CD8-positive, alpha-beta memory T cell (primary cell): ENCODE measurements around the gene CYSRT1. TPM values are rescaled to one million over a fixed set of nuclear protein-coding genes. Genes with fewer than 3 reads are reported as not detected.

Source experiments
- CTCF ChIA-PET: fragments of 350-600 bp; sonication (Branson Sonifier 250); formaldehyde crosslinking; loops from one replicate; lab custom pipeline; 2021; ENCODE audit warnings: antibody characterized with exemption; lab: Charles Lee
- POLR2A ChIA-PET: fragments of 350-600 bp; sonication (Branson Sonifier 250); formaldehyde crosslinking; loops from one replicate; lab custom pipeline; 2021; ENCODE audit warnings: antibody characterized with exemption; lab: Charles Lee
- DNase-seq, 5 donors: peaks; one replicate each; pipeline versions ENCODE4 v3.0.0 to v3.0.0-alpha.2; 2020 to 2022; ENCODE audit warnings: mixed read lengths in 1 of 5
- H3K27ac ChIP-seq: one replicate; pipeline ENCODE4 v1.7.0; 2013; ENCODE audit warnings: low read depth, mild to moderate bottlenecking, low read length, moderate library complexity
- H3K27me3 ChIP-seq: 2 replicates; pipeline ENCODE4 v1.7.0; 2013; ENCODE audit warnings: low read length, mild to moderate bottlenecking; ENCODE audit not compliant: insufficient read depth, poor library complexity, severe bottlenecking
- H3K36me3 ChIP-seq: 2 replicates; pipeline ENCODE4 v1.7.0; 2013; ENCODE audit warnings: mild to moderate bottlenecking, low read length, moderate library complexity; ENCODE audit not compliant: insufficient read depth
- H3K4me1 ChIP-seq: 2 replicates; pipeline ENCODE4 v1.7.0; 2013; ENCODE audit warnings: mild to moderate bottlenecking, low read length, moderate library complexity; ENCODE audit not compliant: insufficient read depth
- H3K4me3 ChIP-seq: 2 replicates; pipeline ENCODE4 v1.7.0; 2013; ENCODE audit warnings: mild to moderate bottlenecking, low read length
- H3K9me3 ChIP-seq: 2 replicates; pipeline ENCODE4 v1.7.0; 2013; ENCODE audit warnings: mild to moderate bottlenecking, low read length
- H3K27ac Mint-ChIP-seq, 8 donors: one replicate each; pipeline ENCODE4 v1.8.0; 2020 to 2021; ENCODE audit warnings: mixed read lengths in 8 of 8, mild to moderate bottlenecking in 6 of 8, inconsistent platforms in 3 of 8, moderate library complexity in 3 of 8
- H3K27me3 Mint-ChIP-seq, 2 donors: one replicate each; pipeline ENCODE4 v1.8.0; 2020 to 2021; ENCODE audit warnings: mixed read lengths in 2 of 2, mild to moderate bottlenecking in 1 of 2, moderate library complexity in 1 of 2
- H3K36me3 Mint-ChIP-seq, 3 donors: one replicate each; pipeline ENCODE4 v1.8.0; 2020 to 2021; ENCODE audit warnings: mixed read lengths in 3 of 3, inconsistent platforms in 1 of 3, mild to moderate bottlenecking in 1 of 3
- H3K4me1 Mint-ChIP-seq, 3 donors: one replicate each; pipeline ENCODE4 v1.8.0; 2020 to 2021; ENCODE audit warnings: mixed read lengths in 3 of 3, inconsistent platforms in 1 of 3, mild to moderate bottlenecking in 1 of 3
- H3K4me3 Mint-ChIP-seq, 7 donors: one replicate each; pipeline ENCODE4 v1.8.0; 2020 to 2021; ENCODE audit warnings: mixed read lengths in 7 of 7, mild to moderate bottlenecking in 6 of 7, moderate library complexity in 4 of 7, inconsistent platforms in 2 of 7
- H3K9me3 Mint-ChIP-seq, 5 donors: one replicate each; pipeline ENCODE4 v1.8.0; 2020 to 2022; ENCODE audit warnings: mixed read lengths in 5 of 5, mild to moderate bottlenecking in 3 of 5, moderate library complexity in 2 of 5, inconsistent platforms in 1 of 5
- polyA plus RNA-seq: library from polyadenylated mRNA; unstranded; fragments of 300-500 nt; fragmentation: Illumina TruSeq; gene quantifications from one replicate; pipeline ENCODE4 v1.2.3, GENCODE V29; 2021
- total RNA-seq, 2 experiments: library from RNA; stranded (reverse); gene quantifications; one replicate each; pipeline ENCODE4 v1.2.3, GENCODE V29; 2021

CYSRT1 gene
- total and polyA plus RNA-seq, 3 experiments from 2014 or later: 0.32 to 0.66 (median 0.58) TPM

- ChIA-PET CTCF (interaction anchor here (1.8 kb wide), 1 partner anchor 92 kb away, joined by 9 read pairs; no protein-coding TSS in a partner anchor), POLR2A (interaction anchor here (0.6 to 2.3 kb wide), 5 partner anchors 14 to 823 kb away, joined by 3 to 20 read pairs (median 3); partner anchors contain the start of gene TPRN)
- Histone ChIP-seq H3K27ac (peak overlapping the region; percentile 94), H3K36me3 (peaks cover 12% of the 10 kb centered on the region), H3K4me3 (peak overlapping the region; percentile 91), H3K27me3 (no peaks in the 10 kb centered on the region), H3K4me1 (peaks cover 33% of the 10 kb centered on the region), H3K9me3 (no peaks in the 10 kb centered on the region)
- Mint-ChIP-seq H3K9me3 (no peaks in the 10 kb centered on the region), H3K4me3 (peak overlapping the region; percentile 89 to 98 (median 92)), H3K4me1 (peaks cover 28 to 56% (median 28%) of the 10 kb centered on the region in 3 donors), H3K27me3 (no peaks in the 10 kb centered on the region), H3K36me3 (peaks cover 0 to 68% (median 8%) of the 10 kb centered on the region in 3 donors), H3K27ac (peak overlapping the region; percentile 26 to 95 (median 88))
- DNase-seq: no peak
Measured at GRCh38 chr9:137187386-137187785, 37.6 kb upstream of the CYSRT1 start.

- ChIA-PET CTCF (interaction anchor here (1.3 to 3.1 kb wide), 6 partner anchors 12 to 92 kb away, joined by 3 to 23 read pairs (median 6); partner anchors contain the start of genes CYSRT1, RNF224, TPRN and TUBB4B), POLR2A (interaction anchor here (0.6 to 2.3 kb wide), 8 partner anchors 13 to 824 kb away, joined by 3 to 20 read pairs (median 4); partner anchors contain the start of genes RNF208 and TPRN)
- peak overlapping the region; percentile 91 for H3K4me3 ChIP-seq
- no peak for DNase-seq
- peak overlapping the region; percentile 85 to 95 (median 93) for H3K27ac Mint-ChIP-seq
- H3K36me3 ChIP-seq: peaks cover 8% of the 10 kb centered on the region
- H3K27me3 ChIP-seq: no peaks in the 10 kb centered on the region
- no peaks in the 10 kb centered on the region for H3K9me3 ChIP-seq
- peak overlapping the region; percentile 89 to 98 (median 92) for H3K4me3 Mint-ChIP-seq
- peaks cover 28 to 56% (median 28%) of the 10 kb centered on the region in 3 donors for H3K4me1 Mint-ChIP-seq
- peaks cover 0 to 61% (median 6%) of the 10 kb centered on the region in 3 donors for H3K36me3 Mint-ChIP-seq
- H3K27ac ChIP-seq: peak overlapping the region; percentile 94
- H3K4me1 ChIP-seq: peaks cover 33% of the 10 kb centered on the region
- no peaks in the 10 kb centered on the region for H3K27me3 Mint-ChIP-seq
- H3K9me3 Mint-ChIP-seq: no peaks in the 10 kb centered on the region
Measured at GRCh38 chr9:137188086-137188489, 36.9 kb upstream of the CYSRT1 start.

- POLR2A ChIA-PET: interaction anchor here (0.6 to 2.3 kb wide), 15 partner anchors 8 to 705 kb away, joined by 3 to 20 read pairs (median 4); partner anchors contain the start of genes DPP7, NDOR1, RNF208 and TMEM203
Measured at GRCh38 chr9:137188490-137189296, 36.3 kb upstream of the CYSRT1 start, which contains the start of the genes ANAPC2 and SSNA1. Gene ANAPC2, minus strand, starts transcription at chr9:137188560. Its CDS starts 28 bp downstream, at chr9:137188532. Gene SSNA1, plus strand, starts transcription at chr9:137188676. Its CDS starts 51 bp downstream, at chr9:137188727.

GRCh38 chr9:137189297-137190295 lies 35.4 kb upstream of the CYSRT1 start:
- peak overlapping the region; percentile 91 for H3K4me3 ChIP-seq
- peaks cover 4% of the 10 kb centered on the region for H3K36me3 ChIP-seq
- CTCF ChIA-PET: interaction anchor here (0.7 to 3.1 kb wide), 15 partner anchors 8 to 384 kb away, joined by 3 to 23 read pairs (median 5); partner anchors contain the start of genes CYSRT1, RNF224, TPRN and TUBB4B

More at GRCh38 chr9:137188490-137189296, 36.3 kb upstream of the CYSRT1 start, which contains the start of the genes ANAPC2 and SSNA1:
- no peaks in the 10 kb centered on the region for H3K9me3 ChIP-seq
- CTCF ChIA-PET: interaction anchor here (0.7 to 3.1 kb wide), 15 partner anchors 9 to 383 kb away, joined by 3 to 23 read pairs (median 5); partner anchors contain the start of genes CYSRT1, RNF224, TPRN and TUBB4B
- H3K4me3 ChIP-seq: peak within 1 kb of the TSS; percentile 91
- H3K27ac ChIP-seq: peak within 1 kb of the TSS; percentile 94
- peaks cover 4% of the 10 kb centered on the region for H3K36me3 ChIP-seq
- Mint-ChIP-seq H3K9me3 (no peaks in the 10 kb centered on the region), H3K27ac (peak within 1 kb of the TSS; percentile 85 to 99 (median 96)), H3K4me1 (peaks cover 28 to 56% (median 28%) of the 10 kb centered on the region in 3 donors), H3K4me3 (peak within 1 kb of the TSS; percentile 90 to 98 (median 92)), H3K36me3 (peaks cover 0 to 55% (median 6%) of the 10 kb centered on the region in 3 donors), H3K27me3 (no peaks in the 10 kb centered on the region)
- peaks cover 33% of the 10 kb centered on the region for H3K4me1 ChIP-seq
- peak; percentile 89 to 94 (median 90) for DNase-seq
- no peaks in the 10 kb centered on the region for H3K27me3 ChIP-seq

GRCh38 chr9:137190315-137190856 lies 34.6 kb upstream of the CYSRT1 start:
- Histone ChIP-seq H3K27me3 (no peaks in the 10 kb centered on the region), H3K4me1 (peaks cover 33% of the 10 kb centered on the region), H3K4me3 (no peak overlapping the region), H3K36me3 (peaks cover 4% of the 10 kb centered on the region), H3K27ac (no peak overlapping the region), H3K9me3 (no peaks in the 10 kb centered on the region)
- Mint-ChIP-seq H3K4me3 (peak overlapping the region; percentile 32 to 90 (median 71)), H3K27ac (peak overlapping the region in 5 of 8 donors; percentile 70 to 85 (median 80)), H3K4me1 (peaks cover 24 to 47% (median 26%) of the 10 kb centered on the region in 3 donors), H3K36me3 (peaks cover 0 to 40% (median 2%) of the 10 kb centered on the region in 3 donors), H3K27me3 (no peaks in the 10 kb centered on the region), H3K9me3 (no peaks in the 10 kb centered on the region)
- CTCF ChIA-PET: interaction anchor here (1.9 to 3.1 kb wide), 4 partner anchors 8 to 46 kb away, joined by 7 to 23 read pairs (median 11); partner anchors contain the start of genes CYSRT1, RNF224 and TPRN
- DNase-seq: no peak
- POLR2A ChIA-PET: interaction anchor here (1.3 kb wide), 1 partner anchor 707 kb away, joined by 3 read pairs; no protein-coding TSS in a partner anchor

More at GRCh38 chr9:137189297-137190295, 35.4 kb upstream of the CYSRT1 start:
- Mint-ChIP-seq H3K36me3 (peaks cover 0 to 46% (median 2%) of the 10 kb centered on the region in 3 donors), H3K27ac (peak overlapping the region; percentile 85 to 99 (median 96)), H3K27me3 (no peaks in the 10 kb centered on the region), H3K9me3 (no peaks in the 10 kb centered on the region), H3K4me1 (peaks cover 24 to 50% (median 26%) of the 10 kb centered on the region in 3 donors), H3K4me3 (peak overlapping the region; percentile 90 to 98 (median 92))
- POLR2A ChIA-PET: interaction anchor here (0.6 to 2.3 kb wide), 13 partner anchors 9 to 706 kb away, joined by 3 to 20 read pairs (median 4); partner anchors contain the start of genes DPP7, NDOR1, RNF208 and TMEM203
- H3K27ac ChIP-seq: peak overlapping the region; percentile 94
- no peak for DNase-seq
- H3K4me1 ChIP-seq: peaks cover 33% of the 10 kb centered on the region
- no peaks in the 10 kb centered on the region for H3K27me3 ChIP-seq
- no peaks in the 10 kb centered on the region for H3K9me3 ChIP-seq

- no peaks in the 10 kb centered on the region for H3K9me3 ChIP-seq
- H3K9me3 Mint-ChIP-seq: no peaks in the 10 kb centered on the region
- H3K36me3 Mint-ChIP-seq: peaks cover 0 to 34% (median 2%) of the 10 kb centered on the region in 3 donors
- ChIA-PET CTCF (interaction anchor here (2.0 kb wide), 1 partner anchor 95 kb away, joined by 5 read pairs; no protein-coding TSS in a partner anchor), POLR2A (interaction anchor here (0.6 kb wide), 2 partner anchors 35 to 1100 kb away, joined by 3 to 4 read pairs; no protein-coding TSS in a partner anchor)
- H3K27me3 Mint-ChIP-seq: no peaks in the 10 kb centered on the region
- peaks cover 24 to 40% (median 24%) of the 10 kb centered on the region in 3 donors for H3K4me1 Mint-ChIP-seq
- peak overlapping the region in 3 of 8 donors; percentile 77 to 85 (median 80) for H3K27ac Mint-ChIP-seq
- DNase-seq: no peak
- H3K27ac ChIP-seq: no peak overlapping the region
- no peaks in the 10 kb centered on the region for H3K27me3 ChIP-seq
- peak overlapping the region in 3 of 7 donors; percentile 37 to 81 (median 72) for H3K4me3 Mint-ChIP-seq
- peaks cover 29% of the 10 kb centered on the region for H3K4me1 ChIP-seq
- no peak overlapping the region for H3K4me3 ChIP-seq
- peaks cover 4% of the 10 kb centered on the region for H3K36me3 ChIP-seq
Measured at GRCh38 chr9:137191245-137191644, 33.7 kb upstream of the CYSRT1 start.
